ENCODE data around the gene FGF18.
"Not testable (repeated sequence)": the region's sequence is repeated elsewhere in the genome, so short reads cannot be mapped to it uniquely, and the experiment has no call there.

The FGF18 gene

DNA sequence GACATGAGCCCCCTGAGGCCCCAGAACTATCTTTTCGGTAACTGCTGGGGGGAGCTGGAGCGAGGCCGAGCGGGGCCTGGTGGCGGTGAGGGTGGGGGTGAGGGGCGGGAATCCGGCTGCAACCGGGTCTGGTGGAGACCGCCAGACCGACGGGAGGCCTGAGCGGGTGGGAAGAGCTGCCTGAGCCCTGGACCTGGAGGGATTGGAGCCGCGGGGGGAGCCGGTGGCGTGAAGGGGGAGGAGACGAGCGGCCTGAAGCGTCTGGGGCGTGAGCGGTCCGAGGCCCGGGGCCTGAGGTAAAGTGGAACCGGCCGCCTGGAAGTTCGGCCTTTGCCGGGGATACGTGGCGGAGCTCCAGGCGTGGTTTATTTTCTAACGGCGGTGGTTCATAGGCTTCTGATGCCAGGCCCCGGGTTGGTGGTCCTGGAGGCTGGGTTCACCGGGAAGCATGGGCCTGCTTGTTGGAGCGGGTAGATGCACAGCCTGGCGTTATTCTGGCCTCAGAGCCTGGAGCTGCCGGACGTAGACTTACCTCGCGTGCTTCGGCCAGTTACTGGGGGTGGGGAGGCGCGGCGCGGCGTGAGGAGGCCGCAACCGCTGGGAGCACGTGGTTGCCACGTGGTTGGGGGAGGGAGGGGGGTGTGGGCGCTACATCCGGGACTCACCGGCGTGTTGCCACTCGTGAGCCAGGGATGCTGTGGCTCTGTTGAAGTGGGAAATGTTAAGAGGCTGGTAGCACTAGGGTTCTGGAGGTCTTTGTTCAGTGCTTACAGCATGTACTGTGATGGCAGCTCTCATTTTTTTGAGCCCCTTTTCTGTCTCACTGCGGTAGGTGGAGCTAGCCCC lies 31.3 kb upstream of the FGF18 start:
- H3K27me3 ChIP-seq (ENCODE audit: control insufficient read depth, insufficient read depth, low read length), result no peaks in the 10 kb centered on the region
- H3K9ac ChIP-seq (ENCODE audit: low read length), result peak overlapping the region; percentile 99
- H3K36me3 ChIP-seq (ENCODE audit: control insufficient read depth, low read depth, low read length), result peaks cover 45% of the 10 kb centered on the region
- H3K27ac ChIP-seq (ENCODE audit: low read length), result peak overlapping the region; percentile 74
- peak overlapping the region; percentile 89 for H3K4me3 ChIP-seq (ENCODE audit: low read length)
- H3K4me1 ChIP-seq (ENCODE audit: control insufficient read depth, low read depth, low read length), result peaks cover 12% of the 10 kb centered on the region
- no peaks in the 10 kb centered on the region for H3K9me3 ChIP-seq (ENCODE audit: control insufficient read depth, low read depth, low read length)

DNA sequence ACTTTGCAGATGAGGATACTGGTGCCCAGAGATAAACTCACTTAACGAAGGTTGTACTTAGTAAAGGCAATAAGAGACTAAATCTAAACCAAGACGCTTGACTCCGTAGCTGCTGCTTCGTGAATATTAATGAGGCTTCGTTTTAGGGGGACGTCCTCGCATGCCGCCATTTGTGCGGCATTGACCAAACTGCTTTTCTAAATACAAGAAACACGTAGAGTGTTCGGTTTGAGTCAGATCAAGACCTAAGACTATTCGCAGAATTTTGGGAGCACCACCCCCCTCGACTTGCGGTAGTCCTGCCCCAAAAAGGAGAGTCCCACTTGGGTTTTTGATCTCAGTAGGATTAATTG lies 30.7 kb upstream of the FGF18 start:
- H3K27ac ChIP-seq (ENCODE audit: low read length), result peak overlapping the region; percentile 3

DNA sequence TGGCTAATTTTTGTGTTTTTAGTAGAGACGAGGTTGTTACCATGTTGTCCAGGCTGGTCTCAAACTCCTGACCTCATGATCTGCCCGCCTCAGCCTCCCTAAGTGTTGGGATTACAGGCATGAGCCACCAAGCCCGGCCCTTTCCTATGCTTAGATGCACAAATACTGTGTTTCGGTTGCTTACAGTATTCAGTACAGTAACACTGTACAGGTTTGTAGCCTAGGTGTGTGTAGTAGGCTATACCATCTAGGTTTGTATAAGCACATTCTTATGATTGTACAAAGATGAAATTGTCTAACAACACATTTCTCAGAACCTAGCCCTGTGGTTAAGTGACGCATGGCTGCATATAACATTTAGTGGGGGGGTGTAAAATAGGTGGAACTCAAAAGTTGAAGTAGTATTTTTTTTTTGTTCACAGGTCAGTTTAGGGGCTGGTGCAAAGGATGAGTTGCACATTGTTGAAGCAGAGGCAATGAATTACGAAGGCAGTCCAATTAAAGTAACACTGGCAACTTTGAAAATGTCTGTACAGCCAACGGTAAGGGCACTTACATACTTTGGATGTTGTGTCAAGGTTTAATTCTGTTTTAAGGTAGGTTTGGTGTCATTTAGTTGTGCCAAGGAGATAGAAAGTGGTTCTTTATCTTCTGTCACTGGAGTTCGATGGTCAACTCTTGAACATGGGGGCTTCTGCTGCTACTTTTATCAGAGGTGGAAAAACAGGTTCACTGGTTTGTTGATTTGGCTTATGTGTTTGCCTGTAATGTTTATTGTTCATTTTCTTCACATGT lies 28.4 kb upstream of the FGF18 start:
- H3K4me3 ChIP-seq (ENCODE audit: low read length), result peak overlapping the region; percentile 89
- no peaks in the 10 kb centered on the region for H3K9me3 ChIP-seq (ENCODE audit: control insufficient read depth, low read depth, low read length)
- H3K36me3 ChIP-seq (ENCODE audit: control insufficient read depth, low read depth, low read length), result peaks cover 74% of the 10 kb centered on the region
- H3K4me1 ChIP-seq (ENCODE audit: control insufficient read depth, low read depth, low read length), result peaks cover 12% of the 10 kb centered on the region
- H3K27me3 ChIP-seq (ENCODE audit: control insufficient read depth, insufficient read depth, low read length), result no peaks in the 10 kb centered on the region
- no peak overlapping the region for H3K9ac ChIP-seq (ENCODE audit: low read length)
- no peak overlapping the region for H3K27ac ChIP-seq (ENCODE audit: low read length)

More for the DNA sequence above, 30.7 kb upstream of the FGF18 start:
- Histone ChIP-seq H3K27me3 (ENCODE audit: control insufficient read depth, insufficient read depth, low read length) (no peaks in the 10 kb centered on the region), H3K4me3 (ENCODE audit: low read length) (peak overlapping the region; percentile 89), H3K36me3 (ENCODE audit: control insufficient read depth, low read depth, low read length) (peaks cover 51% of the 10 kb centered on the region), H3K9ac (ENCODE audit: low read length) (peak overlapping the region; percentile 99), H3K4me1 (ENCODE audit: control insufficient read depth, low read depth, low read length) (peaks cover 12% of the 10 kb centered on the region), H3K9me3 (ENCODE audit: control insufficient read depth, low read depth, low read length) (no peaks in the 10 kb centered on the region)

DNA sequence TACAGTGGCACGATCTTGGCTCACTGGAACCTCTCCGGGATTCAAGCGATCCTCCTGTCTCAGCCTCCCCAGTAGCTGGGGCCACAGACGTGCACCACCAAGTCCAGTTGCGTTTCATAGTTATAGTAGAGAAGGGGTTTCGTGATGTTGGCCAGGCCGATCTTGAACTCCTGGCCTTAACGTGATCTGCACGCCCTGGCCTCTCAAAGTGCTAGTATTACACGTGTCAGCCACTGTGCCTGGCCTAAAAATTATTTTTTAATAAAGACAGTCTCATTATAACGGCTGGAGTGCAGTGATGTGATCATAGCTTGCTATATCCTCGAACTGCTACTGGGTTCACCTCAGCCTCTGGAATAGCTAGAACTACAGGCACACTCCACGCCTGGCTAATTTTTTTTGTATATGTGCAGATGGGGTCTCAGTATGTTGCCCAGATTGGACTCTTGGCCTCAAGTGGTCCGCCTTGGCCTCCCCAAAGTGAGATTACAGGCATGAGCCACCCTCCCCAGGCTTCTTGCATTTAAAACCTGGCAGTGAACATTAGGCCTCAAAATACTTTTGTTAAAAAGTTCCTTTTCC lies 27.4 kb upstream of the FGF18 start:
- Histone ChIP-seq H3K4me3 (ENCODE audit: low read length) (peak overlapping the region; percentile 89), H3K27ac (ENCODE audit: low read length) (no peak overlapping the region), H3K27me3 (ENCODE audit: control insufficient read depth, insufficient read depth, low read length) (no peaks in the 10 kb centered on the region), H3K4me1 (ENCODE audit: control insufficient read depth, low read depth, low read length) (peaks cover 12% of the 10 kb centered on the region), H3K36me3 (ENCODE audit: control insufficient read depth, low read depth, low read length) (peaks cover 84% of the 10 kb centered on the region), H3K9ac (ENCODE audit: low read length) (no peak overlapping the region), H3K9me3 (ENCODE audit: control insufficient read depth, low read depth, low read length) (no peaks in the 10 kb centered on the region)

DNA sequence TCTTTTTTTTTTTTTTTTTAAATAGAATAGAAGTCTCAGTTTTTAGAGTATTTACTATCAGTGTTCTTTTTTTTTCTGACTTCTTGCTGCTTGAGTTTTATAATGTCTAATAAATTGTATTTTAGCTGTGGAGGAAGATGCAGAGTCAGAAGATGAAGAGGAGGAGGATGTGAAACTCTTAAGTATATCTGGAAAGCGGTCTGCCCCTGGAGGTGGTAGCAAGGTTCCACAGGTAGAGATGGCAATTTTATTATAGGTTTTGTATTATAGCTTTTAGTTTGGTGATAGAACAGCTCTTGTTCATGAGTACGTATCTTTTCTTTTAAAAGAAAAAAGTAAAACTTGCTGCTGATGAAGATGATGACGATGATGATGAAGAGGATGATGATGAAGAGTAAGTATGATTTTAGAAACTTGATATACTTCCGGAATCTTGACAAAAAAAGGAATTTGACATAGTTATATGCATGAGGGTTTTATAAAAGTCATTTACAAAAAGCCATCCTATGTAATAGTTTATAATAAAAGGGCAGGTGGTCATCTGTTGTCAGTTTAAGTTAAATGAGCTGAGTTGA lies 26.8 kb upstream of the FGF18 start:
- H3K9me3 ChIP-seq (ENCODE audit: control insufficient read depth, low read depth, low read length), result no peaks in the 10 kb centered on the region
- no peak overlapping the region for H3K27ac ChIP-seq (ENCODE audit: low read length)
- peak overlapping the region; percentile 89 for H3K4me3 ChIP-seq (ENCODE audit: low read length)
- peaks cover 12% of the 10 kb centered on the region for H3K4me1 ChIP-seq (ENCODE audit: control insufficient read depth, low read depth, low read length)
- H3K9ac ChIP-seq (ENCODE audit: low read length), result no peak overlapping the region
- H3K36me3 ChIP-seq (ENCODE audit: control insufficient read depth, low read depth, low read length), result peaks cover 90% of the 10 kb centered on the region
- no peaks in the 10 kb centered on the region for H3K27me3 ChIP-seq (ENCODE audit: control insufficient read depth, insufficient read depth, low read length)

DNA sequence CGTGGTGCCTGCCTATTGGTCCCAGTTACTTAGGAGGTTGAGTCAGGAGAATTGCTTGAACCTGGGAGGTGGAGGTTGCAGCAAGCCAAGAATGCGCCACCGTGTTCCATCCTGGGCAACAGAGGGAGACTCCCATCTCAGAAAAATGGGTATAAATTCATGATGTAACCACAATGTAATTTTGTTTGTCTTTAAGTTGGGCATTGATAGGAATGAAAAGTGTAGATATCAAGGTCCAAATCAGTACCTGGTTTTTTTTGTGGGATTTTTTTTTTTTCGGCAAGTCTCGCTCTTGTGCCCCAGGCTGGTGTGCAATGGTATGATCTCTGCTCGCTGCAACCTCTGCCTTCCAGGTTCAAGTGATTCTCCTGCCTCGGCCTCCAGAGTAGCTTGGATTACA lies 24.4 kb upstream of the FGF18 start:
- Histone ChIP-seq H3K27ac (ENCODE audit: low read length) (no peak overlapping the region), H3K4me1 (ENCODE audit: control insufficient read depth, low read depth, low read length) (peaks cover 10% of the 10 kb centered on the region), H3K4me3 (ENCODE audit: low read length) (no peak overlapping the region), H3K27me3 (ENCODE audit: control insufficient read depth, insufficient read depth, low read length) (no peaks in the 10 kb centered on the region), H3K9ac (ENCODE audit: low read length) (no peak overlapping the region), H3K9me3 (ENCODE audit: control insufficient read depth, low read depth, low read length) (no peaks in the 10 kb centered on the region), H3K36me3 (ENCODE audit: control insufficient read depth, low read depth, low read length) (peaks cover 100% of the 10 kb centered on the region)

DNA sequence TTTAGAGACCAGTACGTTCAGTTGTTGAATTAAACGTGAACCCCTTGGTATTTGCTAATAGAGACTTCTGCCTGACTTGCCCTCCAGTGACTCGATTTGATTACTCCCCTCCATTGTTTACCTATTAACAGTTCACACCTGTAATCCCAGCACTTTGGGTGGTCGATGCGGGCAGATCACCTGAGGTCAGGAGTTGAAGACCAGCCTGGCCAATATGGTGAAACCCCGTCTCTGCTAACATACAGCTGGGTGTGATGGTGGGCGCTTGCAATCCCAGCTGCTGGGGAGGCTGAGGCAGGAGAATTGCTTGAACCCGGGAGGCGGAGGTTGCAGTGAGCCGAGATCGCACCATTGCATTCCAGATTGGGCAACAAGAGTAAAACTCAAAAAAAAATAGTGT lies 22.9 kb upstream of the FGF18 start:
- not testable (repeated sequence) for H3K27ac ChIP-seq (ENCODE audit: low read length); H3K4me3 ChIP-seq (ENCODE audit: low read length); H3K4me1 ChIP-seq (ENCODE audit: control insufficient read depth, low read depth, low read length); H3K9me3 ChIP-seq (ENCODE audit: control insufficient read depth, low read depth, low read length); H3K27me3 ChIP-seq (ENCODE audit: control insufficient read depth, insufficient read depth, low read length); H3K9ac ChIP-seq (ENCODE audit: low read length)
- peaks cover 100% of the 10 kb centered on the region for H3K36me3 ChIP-seq (ENCODE audit: control insufficient read depth, low read depth, low read length)

DNA sequence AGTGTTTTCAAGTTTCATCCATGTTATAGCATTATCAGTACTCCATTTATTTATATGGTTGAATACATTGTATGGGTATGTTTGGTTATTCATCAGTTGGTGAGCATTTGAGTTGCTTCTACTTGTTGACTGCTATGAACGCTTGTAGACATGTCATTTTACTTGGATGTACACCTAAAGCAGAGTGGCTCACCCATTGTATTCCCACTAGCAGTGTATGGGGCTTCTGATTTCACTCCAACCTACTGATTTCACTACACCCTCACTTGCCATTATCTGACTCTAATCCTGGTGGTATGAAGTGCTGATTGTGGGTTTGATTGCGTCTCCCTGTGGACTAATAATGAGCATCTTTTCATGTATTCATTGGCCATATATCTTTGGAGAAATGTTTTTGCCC lies 22.3 kb upstream of the FGF18 start:
- H3K36me3 ChIP-seq (ENCODE audit: control insufficient read depth, low read depth, low read length), result peaks cover 100% of the 10 kb centered on the region
- no peak overlapping the region for H3K27ac ChIP-seq (ENCODE audit: low read length)

DNA sequence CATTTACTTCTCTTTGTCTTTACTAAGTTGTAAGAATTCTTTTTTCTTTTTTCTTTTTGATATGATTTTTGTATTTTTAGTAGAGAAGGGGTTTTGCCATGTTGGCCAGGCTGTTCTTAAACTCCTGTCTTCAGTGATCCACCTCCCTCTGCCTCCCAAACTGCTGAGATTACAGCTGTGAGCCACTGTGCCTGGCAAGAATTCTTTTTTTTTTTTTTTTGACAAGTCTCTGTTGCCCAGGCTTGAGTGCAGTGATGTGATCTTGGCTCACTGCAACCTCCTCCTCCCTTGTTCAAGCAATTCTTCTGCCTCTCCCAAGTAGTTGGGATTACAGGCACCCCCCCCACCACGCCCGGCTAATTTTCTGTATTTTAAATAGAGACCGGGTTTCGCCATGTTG lies 21.8 kb upstream of the FGF18 start:
- H3K27me3 ChIP-seq (ENCODE audit: control insufficient read depth, insufficient read depth, low read length), result no peaks in the 10 kb centered on the region
- no peak overlapping the region for H3K4me3 ChIP-seq (ENCODE audit: low read length)
- no peak overlapping the region for H3K9ac ChIP-seq (ENCODE audit: low read length)
- no peaks in the 10 kb centered on the region for H3K4me1 ChIP-seq (ENCODE audit: control insufficient read depth, low read depth, low read length)
- H3K36me3 ChIP-seq (ENCODE audit: control insufficient read depth, low read depth, low read length), result peaks cover 98% of the 10 kb centered on the region
- H3K27ac ChIP-seq (ENCODE audit: low read length), result no peak overlapping the region
- no peaks in the 10 kb centered on the region for H3K9me3 ChIP-seq (ENCODE audit: control insufficient read depth, low read depth, low read length)

More for the DNA sequence above, 22.3 kb upstream of the FGF18 start:
- Histone ChIP-seq H3K9me3 (ENCODE audit: control insufficient read depth, low read depth, low read length) (no peaks in the 10 kb centered on the region), H3K4me1 (ENCODE audit: control insufficient read depth, low read depth, low read length) (no peaks in the 10 kb centered on the region), H3K27me3 (ENCODE audit: control insufficient read depth, insufficient read depth, low read length) (no peaks in the 10 kb centered on the region), H3K9ac (ENCODE audit: low read length) (no peak overlapping the region), H3K4me3 (ENCODE audit: low read length) (no peak overlapping the region)

DNA sequence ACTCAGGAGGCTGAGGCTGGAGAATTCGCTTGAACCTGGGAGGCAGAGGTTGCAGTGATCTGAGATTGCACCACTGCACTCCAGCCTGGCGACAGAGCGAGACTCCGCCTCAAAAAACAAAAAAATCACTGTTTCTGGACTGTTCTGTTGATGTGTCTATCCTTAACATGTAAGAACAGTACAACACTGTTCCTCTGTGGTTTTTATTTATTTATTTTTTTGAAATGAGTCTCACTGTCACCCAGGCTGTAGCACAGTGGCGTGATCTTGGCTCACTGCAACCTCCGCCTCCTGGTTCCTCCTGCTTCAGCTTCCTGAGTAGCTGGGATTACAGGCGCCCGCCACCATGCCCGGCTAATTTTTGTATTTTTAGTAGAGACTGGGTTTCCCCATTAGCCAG lies 20.8 kb upstream of the FGF18 start:
- not testable (repeated sequence) for H3K9me3 ChIP-seq (ENCODE audit: control insufficient read depth, low read depth, low read length); H3K4me1 ChIP-seq (ENCODE audit: control insufficient read depth, low read depth, low read length); H3K27ac ChIP-seq (ENCODE audit: low read length); H3K27me3 ChIP-seq (ENCODE audit: control insufficient read depth, insufficient read depth, low read length); H3K4me3 ChIP-seq (ENCODE audit: low read length); H3K9ac ChIP-seq (ENCODE audit: low read length)
- peaks cover 87% of the 10 kb centered on the region for H3K36me3 ChIP-seq (ENCODE audit: control insufficient read depth, low read depth, low read length)

DNA sequence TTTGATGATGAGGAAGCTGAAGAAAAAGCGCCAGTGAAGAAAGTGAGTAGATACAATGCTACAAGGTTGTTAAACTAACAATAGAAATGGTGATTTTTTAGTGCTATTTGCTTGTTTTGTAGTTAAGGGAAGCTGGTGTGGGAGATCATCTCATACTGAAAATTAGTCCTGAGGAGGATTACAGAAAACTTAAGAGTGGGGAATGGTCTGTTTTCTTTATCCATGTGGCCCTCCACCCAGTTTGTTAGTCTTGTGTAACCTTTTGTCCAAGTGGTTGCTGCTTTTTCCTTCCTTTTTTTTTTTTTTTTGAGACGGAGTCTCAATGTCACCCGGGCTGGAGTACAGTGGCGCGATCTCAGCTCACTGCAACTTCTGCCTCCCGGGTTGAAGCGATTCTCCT lies 19.3 kb upstream of the FGF18 start:
- Histone ChIP-seq H3K27ac (ENCODE audit: low read length) (no peak overlapping the region), H3K36me3 (ENCODE audit: control insufficient read depth, low read depth, low read length) (peaks cover 77% of the 10 kb centered on the region)

More for the DNA sequence above, 19.3 kb upstream of the FGF18 start:
- Histone ChIP-seq H3K4me3 (ENCODE audit: low read length) (no peak overlapping the region), H3K9me3 (ENCODE audit: control insufficient read depth, low read depth, low read length) (no peaks in the 10 kb centered on the region), H3K4me1 (ENCODE audit: control insufficient read depth, low read depth, low read length) (no peaks in the 10 kb centered on the region), H3K9ac (ENCODE audit: low read length) (no peak overlapping the region), H3K27me3 (ENCODE audit: control insufficient read depth, insufficient read depth, low read length) (no peaks in the 10 kb centered on the region)

All from iPS-18a (cell line).